GM10266 (cell line): Measurements from ENCODE around the gene PGAM2.

Experiments used
- DNase-seq: peaks from one replicate; pipeline ENCODE4 v3.0.0; 2012; ENCODE audit errors: extremely low spot score
- TF ChIP-seq, protein P1 (sequence below): IDR thresholded peaks from 2 replicates; pipeline ENCODE4 v1.5.1; 2012; ENCODE audit warnings: mild to moderate bottlenecking, low read depth; ENCODE audit not compliant: control insufficient read depth, insufficient read depth; ENCODE audit errors: missing control alignments

The PGAM2 gene

DNA sequence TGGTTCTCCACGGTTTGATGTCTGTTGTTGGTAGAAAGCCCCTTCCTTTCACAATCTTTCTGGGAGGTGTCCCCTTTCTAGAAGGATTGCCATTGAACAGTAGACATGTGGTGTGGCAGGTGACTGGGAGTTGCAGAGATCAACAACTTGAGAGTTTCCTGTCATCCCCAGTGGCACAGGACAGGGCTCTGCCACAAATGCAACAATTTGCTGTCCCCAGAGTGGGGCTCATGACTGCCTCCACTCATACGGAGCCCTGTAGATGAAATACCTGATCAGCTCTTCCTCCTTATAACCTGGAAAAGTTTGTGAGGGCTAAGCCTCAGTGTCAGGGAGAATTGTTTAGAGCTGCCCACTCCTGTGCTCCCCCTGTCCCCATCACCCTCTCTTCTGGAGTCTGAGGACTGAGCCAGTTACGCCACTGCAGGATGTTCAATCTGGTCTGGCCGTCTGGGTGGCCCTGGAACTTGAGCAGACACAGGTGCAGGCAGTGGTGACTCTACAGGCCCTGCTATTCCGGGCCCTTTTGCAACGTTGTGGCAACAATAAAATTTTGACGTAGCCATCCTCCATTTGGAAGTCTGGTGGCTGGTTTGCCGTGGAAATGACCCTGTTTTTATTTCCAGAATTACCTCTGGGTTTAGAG, 14.3 kb downstream of the PGAM2 start:
- TF ChIP-seq, protein P1, sequence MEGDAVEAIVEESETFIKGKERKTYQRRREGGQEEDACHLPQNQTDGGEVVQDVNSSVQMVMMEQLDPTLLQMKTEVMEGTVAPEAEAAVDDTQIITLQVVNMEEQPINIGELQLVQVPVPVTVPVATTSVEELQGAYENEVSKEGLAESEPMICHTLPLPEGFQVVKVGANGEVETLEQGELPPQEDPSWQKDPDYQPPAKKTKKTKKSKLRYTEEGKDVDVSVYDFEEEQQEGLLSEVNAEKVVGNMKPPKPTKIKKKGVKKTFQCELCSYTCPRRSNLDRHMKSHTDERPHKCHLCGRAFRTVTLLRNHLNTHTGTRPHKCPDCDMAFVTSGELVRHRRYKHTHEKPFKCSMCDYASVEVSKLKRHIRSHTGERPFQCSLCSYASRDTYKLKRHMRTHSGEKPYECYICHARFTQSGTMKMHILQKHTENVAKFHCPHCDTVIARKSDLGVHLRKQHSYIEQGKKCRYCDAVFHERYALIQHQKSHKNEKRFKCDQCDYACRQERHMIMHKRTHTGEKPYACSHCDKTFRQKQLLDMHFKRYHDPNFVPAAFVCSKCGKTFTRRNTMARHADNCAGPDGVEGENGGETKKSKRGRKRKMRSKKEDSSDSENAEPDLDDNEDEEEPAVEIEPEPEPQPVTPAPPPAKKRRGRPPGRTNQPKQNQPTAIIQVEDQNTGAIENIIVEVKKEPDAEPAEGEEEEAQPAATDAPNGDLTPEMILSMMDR = no peak

DNA sequence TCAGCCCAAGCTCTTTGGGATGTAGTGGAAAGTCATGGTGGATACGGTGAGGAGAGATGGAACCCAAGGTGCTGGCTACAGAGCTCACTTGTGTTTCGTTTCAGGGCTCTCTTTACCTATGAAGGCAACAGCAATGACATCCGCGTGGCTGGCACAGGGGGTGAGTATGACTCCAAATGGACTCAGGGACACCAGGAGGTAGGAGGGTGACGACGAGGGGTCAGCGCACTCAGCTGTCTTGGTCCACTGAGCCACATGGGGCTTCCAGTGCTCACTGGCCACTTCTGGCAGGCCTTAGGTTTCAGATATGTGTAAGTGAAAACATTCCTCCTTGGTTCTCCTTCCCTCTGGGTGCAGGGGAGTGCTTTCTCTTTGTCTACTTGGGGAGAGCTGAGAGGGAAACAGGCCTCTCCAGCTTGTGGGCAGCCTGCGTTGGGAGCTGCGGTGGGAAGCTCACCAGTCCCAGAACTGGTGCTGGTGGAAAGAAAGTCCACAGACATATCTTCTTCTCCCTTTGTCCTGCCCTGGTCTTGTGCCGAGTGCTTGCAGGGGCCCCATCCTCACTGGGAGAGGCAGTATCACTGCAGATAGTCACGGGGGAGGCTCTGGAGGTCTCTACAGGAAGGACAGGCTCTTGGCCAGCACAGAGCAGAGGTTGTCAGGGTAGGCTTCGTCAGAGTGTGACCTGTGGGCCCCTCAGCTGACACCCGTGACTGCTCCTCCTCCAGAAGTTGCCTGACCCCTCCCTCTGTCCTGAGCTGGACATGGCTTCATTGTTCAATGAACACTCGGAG, 15.0 kb downstream of the PGAM2 start:
- DNase-seq = no peak

More for the DNA sequence above, 14.3 kb downstream of the PGAM2 start:
- no peak for DNase-seq

DNA sequence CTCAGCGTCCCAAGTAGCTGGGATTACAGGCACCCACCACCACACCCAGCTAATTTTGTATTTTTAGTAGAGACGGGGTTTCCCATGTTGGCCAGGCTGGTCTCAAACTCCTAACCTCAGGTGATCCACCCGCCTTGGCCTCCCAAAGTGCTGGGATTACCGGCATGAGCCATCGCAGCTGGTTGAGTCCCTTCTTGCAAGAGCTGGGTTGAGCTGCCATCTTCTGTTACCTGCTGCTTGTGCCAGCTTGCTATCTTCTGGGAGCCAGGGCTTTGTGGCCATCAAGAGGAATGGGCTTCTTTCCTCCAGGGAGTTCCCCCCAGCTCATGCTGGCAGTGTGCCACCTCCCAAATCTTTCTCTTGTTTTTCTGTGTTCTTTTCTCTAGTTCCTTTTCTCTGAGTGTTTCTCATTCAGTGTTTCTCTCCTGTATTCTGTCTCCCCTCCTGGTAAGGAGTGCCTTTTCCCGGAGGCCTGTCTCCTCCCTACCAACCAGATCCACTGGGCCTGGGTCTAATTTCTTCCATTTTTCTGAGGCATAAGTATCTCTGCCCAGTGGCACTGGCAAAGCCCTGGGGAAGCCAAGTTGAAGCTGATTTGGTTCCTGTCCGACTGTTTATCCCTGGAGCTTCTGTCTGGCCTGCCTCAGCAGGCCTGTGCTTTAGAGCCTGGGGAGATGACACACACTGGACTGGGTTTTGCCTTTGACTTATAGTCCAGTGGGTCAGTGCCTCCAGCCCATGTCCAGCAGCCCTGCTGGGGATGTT, 17.2 kb downstream of the PGAM2 start:
- TF ChIP-seq, protein P1 = no peak
- DNase-seq = no peak

More for the DNA sequence above, 15.0 kb downstream of the PGAM2 start:
- TF ChIP-seq, protein P1 = no peak

DNA sequence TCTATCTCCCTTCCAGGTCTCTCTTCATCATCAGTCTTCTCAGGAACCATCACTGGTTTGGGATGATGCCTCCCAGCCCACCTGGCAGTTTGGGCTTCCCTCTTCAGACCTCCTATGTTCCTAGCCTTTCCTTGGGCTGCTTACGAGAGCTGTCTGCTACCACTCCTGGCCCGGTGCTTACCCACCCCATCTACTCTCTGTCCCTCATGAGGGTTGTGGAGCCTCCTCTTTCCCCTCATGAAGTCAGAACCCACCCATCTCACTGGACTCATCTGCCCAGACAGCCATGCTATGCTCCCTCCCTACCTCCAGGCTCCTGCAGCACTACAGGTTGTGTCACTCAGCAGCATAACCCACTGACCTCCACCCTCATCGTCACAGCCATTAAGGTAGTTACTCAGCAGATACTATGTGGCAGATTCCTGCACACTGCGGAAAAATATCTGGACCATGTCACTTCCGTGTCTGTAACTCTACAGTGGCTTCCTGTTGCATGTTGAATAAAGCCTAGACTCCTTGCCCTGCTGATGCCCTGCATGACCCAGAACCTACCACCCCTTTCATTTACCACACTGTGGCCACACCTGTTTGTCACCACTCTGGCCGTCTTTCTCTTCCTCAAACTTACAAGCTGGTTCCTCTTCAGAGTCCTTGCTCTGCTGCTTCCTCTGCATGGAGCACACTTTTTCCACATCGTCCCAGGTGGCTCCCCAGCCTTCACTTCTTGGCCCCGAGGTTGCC, 18.9 kb downstream of the PGAM2 start:
- DNase-seq = no peak
- TF ChIP-seq, protein P1 = no peak

DNA sequence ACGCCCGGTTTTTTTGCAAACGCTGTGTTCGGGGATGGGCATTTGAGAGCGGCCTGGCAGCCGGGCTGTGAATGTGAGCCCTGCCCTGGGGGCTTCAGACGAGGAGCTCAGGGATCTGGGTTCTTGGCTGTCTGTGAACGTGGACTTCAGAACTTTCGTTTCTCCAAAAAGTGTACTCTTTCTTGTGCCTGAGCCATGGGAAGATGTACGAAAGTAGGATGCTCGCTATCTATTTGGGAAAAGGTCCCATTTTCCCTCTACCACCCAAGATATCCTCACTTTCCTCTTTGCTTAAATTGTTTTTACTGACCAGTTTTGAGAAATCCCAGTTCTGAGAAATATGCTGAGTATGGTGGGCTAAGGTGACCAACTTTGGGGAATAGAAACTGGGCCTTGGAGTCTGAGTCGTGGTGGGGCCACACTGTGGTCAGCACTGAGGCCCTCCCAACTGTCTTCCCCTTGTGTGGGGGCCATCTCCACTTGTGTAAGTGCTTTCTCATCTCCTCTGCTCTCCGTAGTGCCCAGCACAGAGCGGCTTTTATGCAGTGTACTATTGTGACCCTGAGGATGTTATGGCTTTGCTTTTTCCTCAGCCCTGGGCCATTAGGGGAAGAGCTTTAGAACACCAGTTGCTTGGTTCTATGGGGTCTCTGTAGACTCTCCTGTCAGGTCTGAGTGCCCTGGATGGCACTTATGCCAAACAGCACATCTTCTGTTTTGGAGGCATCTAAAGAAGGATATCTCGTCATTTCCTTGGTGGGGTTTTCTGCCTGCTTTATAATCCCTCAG, 19.9 kb downstream of the PGAM2 start:
- TF ChIP-seq, protein P1 = no peak
- no peak for DNase-seq
